ENCODE data around the gene ICA1L.

ICA1L gene

GRCh38 chr2:202760848-202761247, 110.7 kb downstream of the ICA1L start:
- TF ChIP-seq TCF4 (CRISPR knock-in tag; IDR thresholded peaks at IDR 0.05; ENCODE audit: borderline replicate concordance): no peak
- no peak for TF ChIP-seq BACH2 (CRISPR knock-in tag; IDR thresholded peaks at IDR 0.05; ENCODE audit: borderline replicate concordance)
- no peak for TF ChIP-seq ISL1 (CRISPR knock-in tag; IDR thresholded peaks at IDR 0.05)
- TF ChIP-seq ZFP30 (CRISPR knock-in tag; IDR thresholded peaks at IDR 0.05): no peak
- no peak for TF ChIP-seq SNAI2 (CRISPR knock-in tag; IDR thresholded peaks at IDR 0.05)
- no peak for TF ChIP-seq ZC3H10 (CRISPR knock-in tag; IDR thresholded peaks at IDR 0.05)
- TF ChIP-seq GLIS3 (CRISPR knock-in tag; IDR thresholded peaks at IDR 0.05): no peak
- TF ChIP-seq PPARA (CRISPR knock-in tag; IDR thresholded peaks at IDR 0.05; ENCODE audit: borderline replicate concordance): no peak
- TF ChIP-seq TSHZ2 (CRISPR knock-in tag; IDR thresholded peaks at IDR 0.05): no peak
- no peak for TF ChIP-seq CSDC2 (CRISPR knock-in tag; IDR thresholded peaks at IDR 0.05)
- TF ChIP-seq RARB (CRISPR knock-in tag; IDR thresholded peaks at IDR 0.05): no peak
- no peak for TF ChIP-seq TOX (CRISPR knock-in tag; IDR thresholded peaks at IDR 0.05; ENCODE audit: borderline replicate concordance)
- no peak for TF ChIP-seq POU6F1 (CRISPR knock-in tag; IDR thresholded peaks at IDR 0.05; ENCODE audit: borderline replicate concordance, low read depth)
- no peak for TF ChIP-seq PATZ1 (CRISPR knock-in tag; IDR thresholded peaks at IDR 0.05; ENCODE audit: borderline replicate concordance)
- TF ChIP-seq ZNF8 (CRISPR knock-in tag; IDR thresholded peaks at IDR 0.05): no peak
- ATAC-seq: no peak

- TF ChIP-seq POU6F1 (CRISPR knock-in tag; IDR thresholded peaks at IDR 0.05; ENCODE audit: borderline replicate concordance, low read depth): no peak
- no peak for TF ChIP-seq TOX (CRISPR knock-in tag; IDR thresholded peaks at IDR 0.05; ENCODE audit: borderline replicate concordance)
- no peak for TF ChIP-seq CREB5 (CRISPR knock-in tag; IDR thresholded peaks at IDR 0.05; ENCODE audit: low read depth)
- no peak for TF ChIP-seq CSDC2 (CRISPR knock-in tag; IDR thresholded peaks at IDR 0.05)
- no peak for TF ChIP-seq CSRNP3 (CRISPR knock-in tag; IDR thresholded peaks at IDR 0.05)
- TF ChIP-seq OSR1 (CRISPR knock-in tag; IDR thresholded peaks at IDR 0.05): no peak
- no peak for TF ChIP-seq ZNF70 (CRISPR knock-in tag; IDR thresholded peaks at IDR 0.05)
- TF ChIP-seq GLIS3 (CRISPR knock-in tag; IDR thresholded peaks at IDR 0.05): no peak
- no peak for TF ChIP-seq ZFP30 (CRISPR knock-in tag; IDR thresholded peaks at IDR 0.05)
- no peak for TF ChIP-seq ZC3H10 (CRISPR knock-in tag; IDR thresholded peaks at IDR 0.05)
- no peak for TF ChIP-seq ZNF8 (CRISPR knock-in tag; IDR thresholded peaks at IDR 0.05)
- no peak for TF ChIP-seq SNAI2 (CRISPR knock-in tag; IDR thresholded peaks at IDR 0.05)
- TF ChIP-seq ISL1 (CRISPR knock-in tag; IDR thresholded peaks at IDR 0.05): no peak
Measured at GRCh38 chr2:202758604-202759003, 113.0 kb downstream of the ICA1L start.

GRCh38 chr2:202758128-202758527, 113.4 kb downstream of the ICA1L start:
- ATAC-seq: no peak
- TF ChIP-seq PATZ1 (CRISPR knock-in tag; IDR thresholded peaks at IDR 0.05; ENCODE audit: borderline replicate concordance) (no peak), CREB5 (CRISPR knock-in tag; IDR thresholded peaks at IDR 0.05; ENCODE audit: low read depth) (no peak), ISL1 (CRISPR knock-in tag; IDR thresholded peaks at IDR 0.05) (no peak), CSDC2 (CRISPR knock-in tag; IDR thresholded peaks at IDR 0.05) (no peak), ZFP3 (CRISPR knock-in tag; IDR thresholded peaks at IDR 0.05) (no peak), ZNF70 (CRISPR knock-in tag; IDR thresholded peaks at IDR 0.05) (no peak), ZNF565 (CRISPR knock-in tag; conservative IDR thresholded peaks at IDR 0.05; ENCODE audit: low read depth) (no peak), ZC3H10 (CRISPR knock-in tag; IDR thresholded peaks at IDR 0.05) (no peak)

More at GRCh38 chr2:202758604-202759003, 113.0 kb downstream of the ICA1L start:
- ATAC-seq: no peak

Data from SK-N-SH treated with all-trans-retinoic acid at 6 μM for 48 hours (cell line).